ENCODE results near the gene FAM13C.

GRCh38 chr10:59289853-59290252, 72.5 kb downstream of the FAM13C start:
- TF ChIP-seq SPI1 (IDR thresholded peaks at IDR 0.05; ENCODE audit: low read depth, low read length) (no peak), TAF1 (IDR thresholded peaks at IDR 0.05; ENCODE audit: low read depth, low read length) (no peak), POLR2A (IDR thresholded peaks at IDR 0.05; ENCODE audit: low read depth, low read length) (no peak), POLR2AphosphoS5 (IDR thresholded peaks at IDR 0.05; ENCODE audit: low read depth, low read length) (no peak), PAX5 (IDR thresholded peaks at IDR 0.05; ENCODE audit: insufficient read depth, low read length, severe bottlenecking) (no peak), POU2F2 (IDR thresholded peaks at IDR 0.05; ENCODE audit: low read depth, low read length) (no peak)

All from GM12891 (cell line).